Fibroblast of pulmonary artery (primary cell): ENCODE measurements around the gene SETD2.
A peak's percentile ranks its signal among the peaks of the same experiment; 100 is the strongest.
"Not testable (repeated sequence)": the region's sequence is repeated elsewhere in the genome, so short reads cannot be mapped to it uniquely, and the experiment has no call there.

Source experiments
- DNase-seq: peaks from one replicate; pipeline ENCODE4 v3.0.0-alpha.2; 2010; ENCODE audit warnings: low read depth
- H3K4me3 ChIP-seq: replicated peaks from 2 replicates; pipeline ENCODE4 v1.5.1; 2011; ENCODE audit warnings: low read depth, mild to moderate bottlenecking, control low read depth, low read length, moderate library complexity
- TF ChIP-seq, protein P1 (sequence below): IDR thresholded peaks from 2 replicates; pipeline ENCODE4 v1.5.1; 2011; ENCODE audit warnings: mild to moderate bottlenecking, control low read depth, low read length, inconsistent platforms; ENCODE audit errors: missing control alignments

SETD2 gene

DNA sequence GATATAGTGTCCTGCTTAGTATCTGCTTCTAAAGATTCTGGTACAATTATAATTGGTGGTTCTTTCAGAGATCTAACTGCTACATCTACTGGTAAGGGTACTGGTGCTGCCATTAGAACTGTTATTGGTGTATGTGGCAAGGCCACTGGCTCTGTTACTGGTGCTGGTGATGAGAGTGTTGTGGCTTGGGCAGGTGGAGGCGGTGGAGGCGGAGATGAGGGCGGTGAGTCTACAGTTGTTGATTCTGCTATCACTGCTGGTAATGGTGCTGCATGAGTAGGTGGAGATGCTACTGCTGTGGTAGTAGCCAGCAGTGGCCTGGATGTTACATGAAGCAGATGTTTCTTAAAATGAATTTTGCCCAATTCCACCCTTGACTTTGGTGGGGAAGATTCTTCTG, 40.1 kb downstream of the SETD2 start:
- TF ChIP-seq, protein P1, sequence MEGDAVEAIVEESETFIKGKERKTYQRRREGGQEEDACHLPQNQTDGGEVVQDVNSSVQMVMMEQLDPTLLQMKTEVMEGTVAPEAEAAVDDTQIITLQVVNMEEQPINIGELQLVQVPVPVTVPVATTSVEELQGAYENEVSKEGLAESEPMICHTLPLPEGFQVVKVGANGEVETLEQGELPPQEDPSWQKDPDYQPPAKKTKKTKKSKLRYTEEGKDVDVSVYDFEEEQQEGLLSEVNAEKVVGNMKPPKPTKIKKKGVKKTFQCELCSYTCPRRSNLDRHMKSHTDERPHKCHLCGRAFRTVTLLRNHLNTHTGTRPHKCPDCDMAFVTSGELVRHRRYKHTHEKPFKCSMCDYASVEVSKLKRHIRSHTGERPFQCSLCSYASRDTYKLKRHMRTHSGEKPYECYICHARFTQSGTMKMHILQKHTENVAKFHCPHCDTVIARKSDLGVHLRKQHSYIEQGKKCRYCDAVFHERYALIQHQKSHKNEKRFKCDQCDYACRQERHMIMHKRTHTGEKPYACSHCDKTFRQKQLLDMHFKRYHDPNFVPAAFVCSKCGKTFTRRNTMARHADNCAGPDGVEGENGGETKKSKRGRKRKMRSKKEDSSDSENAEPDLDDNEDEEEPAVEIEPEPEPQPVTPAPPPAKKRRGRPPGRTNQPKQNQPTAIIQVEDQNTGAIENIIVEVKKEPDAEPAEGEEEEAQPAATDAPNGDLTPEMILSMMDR = no peak
- no peak for DNase-seq
- H3K4me3 ChIP-seq = no peak overlapping the region

DNA sequence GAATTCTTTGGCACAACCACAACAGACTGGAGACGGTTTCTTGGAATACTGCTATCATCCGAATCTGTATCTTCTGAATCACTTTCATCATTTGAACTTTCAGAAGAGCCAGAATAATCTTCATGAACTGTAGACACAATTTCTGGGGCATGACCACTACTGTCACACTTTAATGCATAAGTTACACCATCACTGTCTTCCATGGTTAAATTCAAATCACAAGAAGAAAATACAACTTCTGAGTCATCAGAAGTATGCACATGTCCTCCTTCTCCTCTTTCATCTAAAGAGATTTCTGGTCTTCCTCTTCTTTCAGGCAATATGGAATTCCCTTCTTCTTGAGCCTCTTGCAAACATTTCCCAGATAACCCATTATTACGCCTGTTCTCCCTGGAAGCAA, 42.5 kb downstream of the SETD2 start:
- TF ChIP-seq, protein P1 = no peak
- DNase-seq = no peak
- H3K4me3 ChIP-seq = no peak overlapping the region

DNA sequence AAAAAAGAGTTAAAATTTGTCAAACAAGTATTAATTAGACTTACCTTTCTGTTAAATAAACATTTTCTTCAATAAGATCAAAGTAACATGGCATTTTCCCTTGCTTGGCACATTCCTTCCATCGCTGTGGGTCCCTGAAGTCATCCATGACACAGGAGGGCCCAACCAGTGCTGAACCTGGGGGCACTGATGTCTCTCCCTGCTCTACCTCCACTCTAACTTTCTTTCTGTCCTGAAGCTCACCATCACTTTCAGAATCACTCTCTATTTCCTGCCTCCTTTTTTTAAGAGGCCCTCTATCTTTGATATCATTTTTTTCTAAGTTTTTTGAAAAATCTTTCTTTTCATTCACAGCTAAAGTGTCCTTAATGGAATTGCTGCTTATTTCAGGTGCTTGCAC, 43.8 kb downstream of the SETD2 start:
- TF ChIP-seq, protein P1 = no peak
- H3K4me3 ChIP-seq = no peak overlapping the region
- DNase-seq = no peak

DNA sequence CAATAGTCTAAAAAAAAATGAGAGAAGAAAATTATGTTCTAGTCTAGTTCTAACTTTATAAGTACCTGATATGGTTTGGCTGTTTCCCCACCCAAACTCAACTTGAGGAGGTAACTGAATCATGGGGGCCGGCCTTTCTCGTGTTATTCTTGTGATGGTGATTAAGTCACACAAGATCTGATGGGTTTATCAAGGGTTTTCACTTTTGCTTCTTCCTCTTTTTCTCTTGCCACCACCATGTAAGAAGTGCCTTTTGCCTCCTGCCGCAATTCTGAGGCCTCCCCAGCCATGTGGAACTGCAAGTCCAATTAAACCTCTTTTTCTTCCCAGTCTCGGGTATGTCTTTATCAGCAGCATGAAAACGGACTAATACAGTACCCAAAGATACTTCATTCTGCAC, 44.5 kb downstream of the SETD2 start:
- DNase-seq, H3K4me3 ChIP-seq: not testable (repeated sequence)

DNA sequence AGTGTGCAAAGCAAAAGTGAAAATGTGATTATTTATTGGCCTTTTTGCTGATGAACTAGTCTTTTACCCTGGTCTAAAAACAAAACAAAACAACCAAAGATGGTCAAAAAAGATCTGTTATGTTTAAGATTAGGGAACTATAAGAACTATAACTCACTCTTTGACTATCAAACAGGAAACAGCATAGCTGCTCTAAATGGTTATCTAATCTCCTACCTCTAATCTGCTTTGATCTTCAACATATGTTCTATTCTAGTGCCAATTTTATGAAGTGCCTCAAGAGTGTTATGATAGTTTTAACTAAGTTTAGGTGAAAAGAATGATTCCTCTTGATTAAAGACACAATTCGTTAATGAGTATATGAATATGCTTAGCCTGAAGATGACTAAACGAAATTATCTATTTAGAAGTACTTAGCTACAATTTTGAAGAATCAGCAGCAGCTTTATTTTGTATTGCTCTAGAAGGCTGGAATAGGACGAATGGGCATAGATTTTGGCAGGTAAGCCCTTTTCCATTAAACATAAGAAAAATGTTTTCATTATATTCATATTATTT, 46.0 kb downstream of the SETD2 start:
- no peak overlapping the region for H3K4me3 ChIP-seq
- TF ChIP-seq, protein P1 = no peak
- no peak for DNase-seq

DNA sequence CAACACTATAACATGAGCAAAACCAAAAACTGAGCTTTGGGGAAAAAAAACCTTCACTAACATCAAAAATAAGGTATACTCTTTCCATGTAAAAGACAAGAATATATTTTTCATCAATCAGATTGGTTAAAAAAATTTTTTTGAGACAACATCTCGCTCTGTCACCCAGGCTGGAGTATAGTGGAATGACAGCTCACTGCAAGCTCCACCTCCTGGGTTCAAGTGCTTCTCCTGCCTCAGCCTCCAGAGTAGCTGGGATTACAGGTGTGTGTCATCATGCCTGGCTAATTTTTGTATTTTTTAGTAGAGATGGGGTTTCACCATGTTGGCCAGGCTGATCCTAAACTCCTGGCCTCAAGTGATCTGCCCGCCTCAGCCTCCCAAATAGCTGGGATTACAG, 48.4 kb downstream of the SETD2 start:
- DNase-seq, H3K4me3 ChIP-seq: not testable (repeated sequence)

DNA sequence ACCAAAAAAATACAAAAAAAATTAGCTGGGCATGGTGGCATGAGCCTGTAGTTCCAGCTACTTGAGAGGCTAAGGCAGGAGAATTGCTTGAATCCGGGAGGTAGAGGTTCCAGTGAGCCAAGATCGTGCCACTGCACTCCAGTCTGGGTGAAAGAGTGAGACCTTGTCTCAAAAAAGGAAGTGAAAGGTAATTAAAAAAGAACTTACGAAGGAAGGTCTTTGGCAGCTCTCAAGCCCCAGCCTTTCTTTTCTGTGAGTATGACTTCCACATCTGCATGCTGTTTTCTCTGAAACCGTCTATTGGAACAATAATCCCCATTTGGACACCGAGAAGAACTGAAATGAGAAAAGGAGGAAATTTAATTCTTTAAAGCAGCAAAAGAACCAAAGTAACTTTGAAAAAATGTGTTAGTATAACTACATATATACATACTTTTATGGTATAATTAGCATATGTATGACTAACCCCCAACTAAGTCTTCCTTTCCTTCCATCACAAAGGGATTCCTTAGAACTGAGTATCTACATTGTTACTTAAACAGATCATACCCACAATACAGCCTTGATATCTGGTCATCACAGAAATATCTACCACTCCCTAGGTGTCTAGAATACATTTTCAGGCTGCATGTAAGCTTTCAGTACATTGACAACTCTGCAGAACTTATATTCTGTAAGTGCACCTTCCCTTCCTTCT, 50.1 kb downstream of the SETD2 start:
- H3K4me3 ChIP-seq = no peak overlapping the region
- peak; percentile 42 for DNase-seq
- TF ChIP-seq, protein P1 = no peak

DNA sequence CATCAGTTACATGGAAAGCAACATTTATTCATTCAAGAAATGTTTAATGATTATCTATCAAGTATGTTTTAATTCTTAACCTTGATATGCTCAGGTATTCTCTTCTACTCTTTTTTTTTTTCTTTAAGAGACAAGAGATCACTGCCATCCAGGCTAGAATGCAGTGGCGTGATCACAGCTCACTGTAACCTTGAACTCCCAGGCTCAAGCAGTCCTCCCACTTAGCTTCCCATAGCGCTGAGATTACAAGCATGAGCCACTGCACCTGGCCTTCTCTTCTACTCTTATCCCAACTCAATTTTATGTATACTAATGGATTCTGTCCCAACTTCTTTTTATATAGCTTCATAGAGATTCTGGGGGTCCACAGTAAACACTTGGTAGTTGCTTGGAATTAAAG, 50.9 kb downstream of the SETD2 start:
- TF ChIP-seq, protein P1 = no peak
- no peak overlapping the region for H3K4me3 ChIP-seq
- no peak for DNase-seq
